IMR-90 (cell line): ENCODE data around the gene AP1M2.

Source experiments
- BHLHE40 ChIP-seq: fragments of 150-350 bp; IDR thresholded peaks from 2 replicates; pipeline ENCODE4 v1.6.1; 2016; ENCODE audit warnings: mild to moderate bottlenecking, low read depth, low read length
- CEBPB ChIP-seq: IDR thresholded peaks from 2 replicates; pipeline ENCODE4 v1.6.1; 2012; ENCODE audit warnings: low read depth, low read length, improper control_type of control experiment
- CTCF ChIP-seq: conservative IDR thresholded peaks from 2 replicates; pipeline ENCODE4 v1.5.1; 2012; ENCODE audit warnings: mild to moderate bottlenecking, low read depth, low read length, improper control_type of control experiment
- ELK1 ChIP-seq: fragments of 150-350 bp; IDR thresholded peaks from 2 replicates; pipeline ENCODE4 v1.6.1; 2016; ENCODE audit warnings: low read depth, mild to moderate bottlenecking, low read length, moderate library complexity, borderline replicate concordance
- FOS ChIP-seq: fragments of 150-350 bp; IDR thresholded peaks from 2 replicates; pipeline ENCODE4 v1.6.1; 2016; ENCODE audit warnings: low read depth, low read length
- MAFK ChIP-seq: IDR thresholded peaks from 2 replicates; pipeline ENCODE4 v1.6.1; 2012; ENCODE audit warnings: low read depth, low read length, improper control_type of control experiment
- MAZ ChIP-seq: IDR thresholded peaks from 2 replicates; pipeline ENCODE4 v1.6.1; 2012; ENCODE audit warnings: low read depth, mild to moderate bottlenecking, low read length, improper control_type of control experiment, moderate library complexity, borderline replicate concordance
- MXI1 ChIP-seq: IDR thresholded peaks from 2 replicates; pipeline ENCODE4 v1.6.1; 2012; ENCODE audit warnings: low read depth, mild to moderate bottlenecking, low read length, moderate library complexity, borderline replicate concordance
- POLR2A ChIP-seq: IDR thresholded peaks from 2 replicates; pipeline ENCODE4 v1.6.1; 2012; ENCODE audit warnings: mild to moderate bottlenecking, low read depth, low read length
- RAD21 ChIP-seq: IDR thresholded peaks from 2 replicates; pipeline ENCODE4 v1.6.1; 2012; ENCODE audit warnings: low read length, improper control_type of control experiment
- RFX5 ChIP-seq: IDR thresholded peaks from 2 replicates; pipeline ENCODE4 v1.8.0; 2012; ENCODE audit warnings: low read depth, mild to moderate bottlenecking, low read length, moderate library complexity
- SMC3 ChIP-seq: fragments of 150-350 bp; IDR thresholded peaks from 2 replicates; pipeline ENCODE4 v1.6.1; 2016; ENCODE audit warnings: low read depth, mild to moderate bottlenecking, antibody characterized with exemption, low read length, moderate library complexity
- USF2 ChIP-seq: fragments of 150-350 bp; IDR thresholded peaks from 2 replicates; pipeline ENCODE4 v1.6.1; 2017; ENCODE audit warnings: mild to moderate bottlenecking, antibody characterized with exemption, low read length, low read depth

DNA sequence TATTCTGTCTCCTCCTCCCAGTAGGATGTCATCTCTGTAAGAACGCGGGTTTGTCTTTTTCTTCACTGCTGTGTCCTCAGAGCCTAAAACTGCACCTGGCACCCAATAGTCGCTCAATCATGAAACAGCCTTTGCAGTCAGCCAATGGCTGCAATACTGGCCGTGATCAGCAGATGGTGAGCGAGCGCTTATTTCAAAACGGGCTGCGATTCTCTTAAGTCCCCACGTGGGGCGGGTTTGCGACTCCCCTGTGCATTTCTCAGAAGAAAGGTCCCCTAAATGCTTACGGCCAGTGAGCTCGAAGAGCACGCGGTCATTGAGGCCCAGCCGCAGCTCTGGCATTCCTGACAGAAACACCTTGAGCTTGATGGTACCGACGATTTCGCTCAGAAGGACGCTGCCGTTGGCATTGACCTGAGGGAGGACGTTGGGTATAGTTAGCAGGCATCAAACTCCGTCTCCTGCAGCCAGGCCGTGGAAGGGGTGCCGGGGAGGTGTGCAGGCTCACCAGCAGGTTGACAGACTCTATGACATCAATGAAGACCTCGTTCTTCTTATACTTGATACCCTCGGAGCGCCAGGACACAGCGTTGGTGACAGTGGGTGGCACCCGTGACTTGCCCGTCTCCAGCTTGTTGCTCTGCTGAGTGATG lies 6.0 kb downstream of the AP1M2 start:
- TF ChIP-seq CEBPB = no peak
- TF ChIP-seq CTCF = peak; percentile 99
- TF ChIP-seq POLR2A = peak; percentile 48; the same call in 1 of the 2 replicates
- peak; percentile 99 for TF ChIP-seq SMC3
- no peak for TF ChIP-seq ELK1
- 0 out of 2 replicates have a peak, but pooled peaks have one; percentile 7 for TF ChIP-seq BHLHE40
- no peak for TF ChIP-seq RFX5
- TF ChIP-seq FOS = no peak
- peak; percentile 26; the same call in 1 of the 2 replicates for TF ChIP-seq MAZ
- peak; percentile 84 for TF ChIP-seq USF2
- no peak for TF ChIP-seq MAFK
- TF ChIP-seq RAD21 = peak; percentile 99
- peak; percentile 53; the same call in 1 of the 2 replicates for TF ChIP-seq MXI1
